H54 (cell line): ENCODE results near the gene TPX2.

Experiments used
- DNase-seq: peaks from one replicate; pipeline ENCODE4 v3.0.0; 2011; ENCODE audit warnings: low spot score, mixed read lengths; ENCODE audit not compliant: insufficient read length
- FAIRE-seq: peaks from 3 replicates; lab custom pipeline; 2011; peaks lifted over from hg19 to GRCh38; lab: Jason Lieb, UNC
- POLR2A ChIP-seq: IDR thresholded peaks from 2 replicates; pipeline ENCODE4 v1.6.1; 2011; ENCODE audit warnings: low read depth, mild to moderate bottlenecking, low read length

Gene TPX2

GRCh38 chr20:31829731-31830130, 90.6 kb downstream of the TPX2 start:
- FAIRE-seq = no peak

GRCh38 chr20:31830406-31830981, 91.4 kb downstream of the TPX2 start:
- FAIRE-seq = no peak
- no peak for DNase-seq
- TF ChIP-seq POLR2A = no peak

More at GRCh38 chr20:31829731-31830130, 90.6 kb downstream of the TPX2 start:
- no peak for TF ChIP-seq POLR2A
- no peak for DNase-seq

- DNase-seq = no peak
- TF ChIP-seq POLR2A = no peak
- no peak for FAIRE-seq
These were observed 92.1 kb downstream of the TPX2 start for GRCh38 chr20:31831211-31831610.

GRCh38 chr20:31831771-31832306, 92.7 kb downstream of the TPX2 start:
- DNase-seq (no peak), FAIRE-seq (no peak)
- TF ChIP-seq POLR2A = no peak

- no peak for TF ChIP-seq POLR2A
- no peak for FAIRE-seq
- peak; percentile 46 for DNase-seq
These were observed 94.2 kb downstream of the TPX2 start for GRCh38 chr20:31833130-31833930.

GRCh38 chr20:31833931-31834521, 94.9 kb downstream of the TPX2 start:
- FAIRE-seq (no peak), DNase-seq (no peak)
- TF ChIP-seq POLR2A = no peak

GRCh38 chr20:31835554-31835953, 96.5 kb downstream of the TPX2 start:
- no peak for DNase-seq
- TF ChIP-seq POLR2A = no peak
- FAIRE-seq = no peak

GRCh38 chr20:31835977-31836852, 97.1 kb downstream of the TPX2 start:
- FAIRE-seq (no peak), DNase-seq (peak; percentile 91)
- TF ChIP-seq POLR2A = no peak

- TF ChIP-seq POLR2A = 0 out of 2 replicates have a peak, but pooled peaks have one; percentile 25
- DNase-seq (no peak), FAIRE-seq (no peak)
These were observed 97.9 kb downstream of the TPX2 start for GRCh38 chr20:31836853-31837608.

- TF ChIP-seq POLR2A = no peak
- peak; percentile 46 for DNase-seq
These were observed 98.9 kb downstream of the TPX2 start for GRCh38 chr20:31837896-31838397.

GRCh38 chr20:31838646-31839292, 99.7 kb downstream of the TPX2 start:
- DNase-seq (no peak), FAIRE-seq (no peak)
- no peak for TF ChIP-seq POLR2A

More at GRCh38 chr20:31837896-31838397, 98.9 kb downstream of the TPX2 start:
- no peak for FAIRE-seq
